WTC11 (cell line): ENCODE measurements around the gene SPIRE2. TPM values are rescaled to one million over a fixed set of nuclear protein-coding genes. Genes with fewer than 3 reads are reported as not detected.

ENCODE experiments used
- ATAC-seq: fragments of 200-7000 bp; cut with Tn5 transposase; 2 replicates; pipeline ENCODE4 v1.10.0; 2021; ENCODE audit warnings: mild to moderate bottlenecking, moderate library complexity
- CTCF ChIA-PET: fragments of 300-600 bp; sonication (Branson Sonifier 250); formaldehyde crosslinking; loops from one replicate; lab custom pipeline; 2021; ENCODE audit warnings: antibody characterized with exemption; lab: Charles Lee
- POLR2A ChIA-PET: fragments of 350-600 bp; sonication (Branson Sonifier 250); formaldehyde crosslinking; loops from one replicate; lab custom pipeline; 2021; ENCODE audit warnings: antibody characterized with exemption; lab: Charles Lee
- DNase-seq: peaks from one replicate; pipeline ENCODE4 v3.0.0; 2021; ENCODE audit warnings: low spot score
- H3K27ac Mint-ChIP-seq: 2 replicates; pipeline ENCODE4 v1.8.0; 2021; ENCODE audit warnings: mixed read lengths
- H3K27me3 Mint-ChIP-seq: 2 replicates; pipeline ENCODE4 v1.8.0; 2021; ENCODE audit warnings: low read depth, mild to moderate bottlenecking, moderate library complexity, mixed read lengths
- H3K36me3 Mint-ChIP-seq: 2 replicates; pipeline ENCODE4 v1.8.0; 2021; ENCODE audit warnings: mixed read lengths
- H3K4me1 Mint-ChIP-seq: 2 replicates; pipeline ENCODE4 v1.8.0; 2022; ENCODE audit warnings: mixed read lengths
- H3K4me3 Mint-ChIP-seq: 2 replicates; pipeline ENCODE4 v1.8.0; 2021; ENCODE audit warnings: mild to moderate bottlenecking, moderate library complexity, mixed read lengths
- H3K9me3 Mint-ChIP-seq: 2 replicates; pipeline ENCODE4 v1.8.0; 2021; ENCODE audit warnings: mixed read lengths
- CBFB ChIP-seq: sonication (generic); formaldehyde crosslinking; IDR thresholded peaks from 2 replicates; pipeline ENCODE4 v1.8.1; 2022; ENCODE audit warnings: mild to moderate bottlenecking, low read depth, missing genetic modification reagents
- EMX1 ChIP-seq: fragments of 250-450 bp; sonication (Bioruptor Pico); IDR thresholded peaks from 2 replicates; pipeline ENCODE4 v1.8.0; 2021; ENCODE audit warnings: mild to moderate bottlenecking
- GABPB1 ChIP-seq: sonication (generic); formaldehyde crosslinking; IDR thresholded peaks from 2 replicates; pipeline ENCODE4 v1.8.1; 2023; ENCODE audit warnings: mild to moderate bottlenecking, missing genetic modification reagents
- TCF7 ChIP-seq: sonication (generic); formaldehyde crosslinking; IDR thresholded peaks from 2 replicates; pipeline ENCODE4 v1.8.0; 2022; ENCODE audit warnings: mild to moderate bottlenecking, low read depth, missing genetic modification reagents, moderate library complexity
- TEAD4 ChIP-seq: sonication (generic); formaldehyde crosslinking; IDR thresholded peaks from 2 replicates; pipeline ENCODE4 v1.8.0; 2022; ENCODE audit warnings: mild to moderate bottlenecking, missing genetic modification reagents
- ZNF138 ChIP-seq: sonication (generic); formaldehyde crosslinking; conservative IDR thresholded peaks from 2 replicates; pipeline ENCODE4 v1.8.1; 2022; ENCODE audit warnings: mild to moderate bottlenecking, moderate library complexity, missing genetic modification reagents
- ZNF232 ChIP-seq: sonication (generic); formaldehyde crosslinking; IDR thresholded peaks from 2 replicates; pipeline ENCODE4 v1.8.0; 2022; ENCODE audit warnings: mild to moderate bottlenecking, missing genetic modification reagents
- ZNF317 ChIP-seq: sonication (generic); formaldehyde crosslinking; IDR thresholded peaks from 2 replicates; pipeline ENCODE4 v1.8.1; 2023; ENCODE audit warnings: low read depth, mild to moderate bottlenecking, moderate library complexity, missing genetic modification reagents, borderline replicate concordance
- ZNF396 ChIP-seq: fragments of 250-450 bp; sonication (Bioruptor Pico); IDR thresholded peaks from 2 replicates; pipeline ENCODE4 v1.8.0; 2021; ENCODE audit warnings: mild to moderate bottlenecking, moderate library complexity, borderline replicate concordance
- ZNF671 ChIP-seq: fragments of 250-450 bp; sonication (Bioruptor Pico); IDR thresholded peaks from 2 replicates; pipeline ENCODE4 v1.8.0; 2021; ENCODE audit warnings: mild to moderate bottlenecking
- total RNA-seq: library from RNA; stranded (reverse); gene quantifications from 3 replicates; pipeline ENCODE4 v1.2.3, GENCODE V29; 2021
- TF ChIP-seq, protein P1 (sequence below): fragments of 250-450 bp; sonication (Bioruptor Pico); IDR thresholded peaks from 2 replicates; pipeline ENCODE4 v1.9.0; 2021; ENCODE audit warnings: mild to moderate bottlenecking
- TF ChIP-seq, protein P2 (sequence below): fragments of 250-450 bp; sonication (Bioruptor Pico); IDR thresholded peaks from 2 replicates; pipeline ENCODE4 v1.9.0; 2021; ENCODE audit warnings: mild to moderate bottlenecking
- TF ChIP-seq, protein P3 (sequence below): fragments of 250-450 bp; sonication (Bioruptor Pico); IDR thresholded peaks from 2 replicates; pipeline ENCODE4 v2.1.2; 2022; ENCODE audit warnings: mild to moderate bottlenecking, moderate library complexity
- TF ChIP-seq, protein P4 (sequence below): sonication (generic); formaldehyde crosslinking; IDR thresholded peaks from 2 replicates; pipeline ENCODE4 v1.8.1; 2022; ENCODE audit warnings: mild to moderate bottlenecking, missing genetic modification reagents, moderate library complexity, borderline replicate concordance
- TF ChIP-seq, protein P5 (sequence below): sonication (generic); formaldehyde crosslinking; conservative IDR thresholded peaks from 2 replicates; pipeline ENCODE4 v1.8.1; 2022; ENCODE audit warnings: mild to moderate bottlenecking, missing genetic modification reagents
- TF ChIP-seq, protein P6 (sequence below): sonication (generic); formaldehyde crosslinking; IDR thresholded peaks from 2 replicates; pipeline ENCODE4 v1.8.0; 2023; ENCODE audit warnings: missing genetic modification reagents
- TF ChIP-seq, protein P7 (sequence below): sonication (generic); formaldehyde crosslinking; IDR thresholded peaks from 2 replicates; pipeline ENCODE4 v1.8.1; 2022; ENCODE audit warnings: missing genetic modification reagents, borderline replicate concordance

The SPIRE2 gene
- total RNA-seq, 1 experiment from 2014 or later = 19.7 TPM

DNA sequence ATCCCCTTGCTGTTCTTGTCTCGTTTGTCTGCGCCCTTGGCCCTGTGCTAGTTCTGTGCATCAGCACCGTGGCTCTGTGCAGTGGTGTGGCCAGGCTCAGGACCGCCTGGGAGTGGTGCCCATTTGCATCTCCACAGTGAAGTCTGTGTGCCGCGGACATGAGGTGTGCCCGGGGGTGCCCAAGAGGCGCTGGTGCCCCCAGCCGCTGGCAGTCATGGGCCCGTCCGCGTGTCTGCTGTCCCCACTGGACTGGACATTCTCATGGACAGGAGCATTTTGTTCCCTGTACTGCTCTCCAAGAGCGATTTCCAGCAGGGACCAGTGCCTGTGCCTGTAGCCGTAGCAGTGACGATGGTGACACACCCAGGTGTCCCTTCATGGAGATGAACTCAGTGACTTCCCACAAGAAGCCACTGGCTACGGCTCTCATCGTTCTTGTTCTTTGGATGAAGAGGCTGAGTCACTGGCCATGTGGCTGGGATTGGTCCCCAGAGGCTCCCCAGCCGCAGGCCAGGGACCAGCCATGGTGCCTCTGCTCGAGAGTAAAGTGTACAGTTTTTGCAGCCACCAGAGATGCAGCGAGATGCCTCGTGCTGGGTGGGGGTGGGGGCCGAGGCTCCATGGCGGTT, 77.3 kb downstream of the SPIRE2 start (continued):
- TF ChIP-seq, protein P1, sequence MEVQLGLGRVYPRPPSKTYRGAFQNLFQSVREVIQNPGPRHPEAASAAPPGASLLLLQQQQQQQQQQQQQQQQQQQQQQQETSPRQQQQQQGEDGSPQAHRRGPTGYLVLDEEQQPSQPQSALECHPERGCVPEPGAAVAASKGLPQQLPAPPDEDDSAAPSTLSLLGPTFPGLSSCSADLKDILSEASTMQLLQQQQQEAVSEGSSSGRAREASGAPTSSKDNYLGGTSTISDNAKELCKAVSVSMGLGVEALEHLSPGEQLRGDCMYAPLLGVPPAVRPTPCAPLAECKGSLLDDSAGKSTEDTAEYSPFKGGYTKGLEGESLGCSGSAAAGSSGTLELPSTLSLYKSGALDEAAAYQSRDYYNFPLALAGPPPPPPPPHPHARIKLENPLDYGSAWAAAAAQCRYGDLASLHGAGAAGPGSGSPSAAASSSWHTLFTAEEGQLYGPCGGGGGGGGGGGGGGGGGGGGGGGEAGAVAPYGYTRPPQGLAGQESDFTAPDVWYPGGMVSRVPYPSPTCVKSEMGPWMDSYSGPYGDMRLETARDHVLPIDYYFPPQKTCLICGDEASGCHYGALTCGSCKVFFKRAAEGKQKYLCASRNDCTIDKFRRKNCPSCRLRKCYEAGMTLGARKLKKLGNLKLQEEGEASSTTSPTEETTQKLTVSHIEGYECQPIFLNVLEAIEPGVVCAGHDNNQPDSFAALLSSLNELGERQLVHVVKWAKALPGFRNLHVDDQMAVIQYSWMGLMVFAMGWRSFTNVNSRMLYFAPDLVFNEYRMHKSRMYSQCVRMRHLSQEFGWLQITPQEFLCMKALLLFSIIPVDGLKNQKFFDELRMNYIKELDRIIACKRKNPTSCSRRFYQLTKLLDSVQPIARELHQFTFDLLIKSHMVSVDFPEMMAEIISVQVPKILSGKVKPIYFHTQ (CRISPR knock-in tag) = no peak
- TF ChIP-seq, protein P2, sequence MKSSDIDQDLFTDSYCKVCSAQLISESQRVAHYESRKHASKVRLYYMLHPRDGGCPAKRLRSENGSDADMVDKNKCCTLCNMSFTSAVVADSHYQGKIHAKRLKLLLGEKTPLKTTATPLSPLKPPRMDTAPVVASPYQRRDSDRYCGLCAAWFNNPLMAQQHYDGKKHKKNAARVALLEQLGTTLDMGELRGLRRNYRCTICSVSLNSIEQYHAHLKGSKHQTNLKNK (CRISPR knock-in tag) = no peak
- no peak for TF ChIP-seq ZNF671 (CRISPR knock-in tag)
- TF ChIP-seq, protein P3, sequence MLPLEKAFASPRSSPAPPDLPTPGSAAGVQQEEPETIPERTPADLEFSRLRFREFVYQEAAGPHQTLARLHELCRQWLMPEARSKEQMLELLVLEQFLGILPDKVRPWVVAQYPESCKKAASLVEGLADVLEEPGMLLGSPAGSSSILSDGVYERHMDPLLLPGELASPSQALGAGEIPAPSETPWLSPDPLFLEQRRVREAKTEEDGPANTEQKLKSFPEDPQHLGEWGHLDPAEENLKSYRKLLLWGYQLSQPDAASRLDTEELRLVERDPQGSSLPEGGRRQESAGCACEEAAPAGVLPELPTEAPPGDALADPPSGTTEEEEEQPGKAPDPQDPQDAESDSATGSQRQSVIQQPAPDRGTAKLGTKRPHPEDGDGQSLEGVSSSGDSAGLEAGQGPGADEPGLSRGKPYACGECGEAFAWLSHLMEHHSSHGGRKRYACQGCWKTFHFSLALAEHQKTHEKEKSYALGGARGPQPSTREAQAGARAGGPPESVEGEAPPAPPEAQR (CRISPR knock-in tag) = no peak
- TF ChIP-seq, protein P4, sequence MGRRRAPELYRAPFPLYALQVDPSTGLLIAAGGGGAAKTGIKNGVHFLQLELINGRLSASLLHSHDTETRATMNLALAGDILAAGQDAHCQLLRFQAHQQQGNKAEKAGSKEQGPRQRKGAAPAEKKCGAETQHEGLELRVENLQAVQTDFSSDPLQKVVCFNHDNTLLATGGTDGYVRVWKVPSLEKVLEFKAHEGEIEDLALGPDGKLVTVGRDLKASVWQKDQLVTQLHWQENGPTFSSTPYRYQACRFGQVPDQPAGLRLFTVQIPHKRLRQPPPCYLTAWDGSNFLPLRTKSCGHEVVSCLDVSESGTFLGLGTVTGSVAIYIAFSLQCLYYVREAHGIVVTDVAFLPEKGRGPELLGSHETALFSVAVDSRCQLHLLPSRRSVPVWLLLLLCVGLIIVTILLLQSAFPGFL = no peak
- TF ChIP-seq, protein P5, sequence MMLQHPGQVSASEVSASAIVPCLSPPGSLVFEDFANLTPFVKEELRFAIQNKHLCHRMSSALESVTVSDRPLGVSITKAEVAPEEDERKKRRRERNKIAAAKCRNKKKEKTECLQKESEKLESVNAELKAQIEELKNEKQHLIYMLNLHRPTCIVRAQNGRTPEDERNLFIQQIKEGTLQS (CRISPR knock-in tag) = no peak
- TF ChIP-seq GABPB1 (CRISPR knock-in tag) = no peak
- TF ChIP-seq, protein P6, sequence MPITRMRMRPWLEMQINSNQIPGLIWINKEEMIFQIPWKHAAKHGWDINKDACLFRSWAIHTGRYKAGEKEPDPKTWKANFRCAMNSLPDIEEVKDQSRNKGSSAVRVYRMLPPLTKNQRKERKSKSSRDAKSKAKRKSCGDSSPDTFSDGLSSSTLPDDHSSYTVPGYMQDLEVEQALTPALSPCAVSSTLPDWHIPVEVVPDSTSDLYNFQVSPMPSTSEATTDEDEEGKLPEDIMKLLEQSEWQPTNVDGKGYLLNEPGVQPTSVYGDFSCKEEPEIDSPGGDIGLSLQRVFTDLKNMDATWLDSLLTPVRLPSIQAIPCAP (CRISPR knock-in tag) = no peak

DNA sequence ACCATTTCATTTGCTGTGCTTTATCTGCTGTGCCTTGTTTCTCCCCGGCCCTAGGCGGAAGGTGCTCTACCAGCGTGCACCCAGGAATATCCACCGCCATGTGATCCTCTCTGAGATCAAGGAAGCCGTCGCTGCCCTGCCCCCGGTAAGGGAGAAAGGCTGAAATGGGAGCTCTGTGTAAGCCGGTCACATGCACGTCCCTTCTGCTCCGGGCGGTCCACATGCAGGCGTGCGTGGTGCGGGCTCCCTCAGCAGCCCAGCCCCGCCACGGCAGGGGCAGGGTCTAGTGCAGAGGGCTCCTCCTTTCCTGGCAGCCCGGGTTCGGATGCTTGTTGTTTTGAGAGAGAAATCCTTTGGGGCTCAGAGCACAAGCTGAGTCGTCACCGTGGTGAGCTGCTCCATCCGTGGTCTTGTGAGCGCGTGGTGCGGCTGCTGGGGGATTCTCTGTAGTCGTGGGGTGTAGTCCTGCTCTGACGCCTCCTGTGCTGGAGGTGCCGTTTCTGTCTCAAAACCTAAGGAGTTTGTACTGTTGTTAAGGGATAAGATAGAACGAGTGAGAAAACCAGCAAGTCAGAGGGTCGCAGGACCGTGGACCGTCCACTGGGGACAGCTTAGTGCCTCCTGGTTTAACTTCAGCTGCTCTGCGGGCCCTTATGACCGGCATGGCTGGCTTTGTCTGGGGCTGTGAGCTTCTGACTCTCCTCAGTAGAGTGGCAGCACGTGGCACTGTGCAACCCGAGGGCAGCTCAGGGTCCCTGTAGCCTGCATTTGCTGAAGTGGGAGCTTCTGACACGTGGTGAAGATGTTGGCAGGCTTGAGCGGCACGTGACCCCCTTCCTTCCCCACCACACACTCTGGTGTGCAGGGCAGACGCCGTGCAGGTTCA, 78.1 kb downstream of the SPIRE2 start:
- TF ChIP-seq ZNF232 (CRISPR knock-in tag) = no peak
- TF ChIP-seq ZNF138 (CRISPR knock-in tag) = no peak
- no peak for TF ChIP-seq EMX1 (CRISPR knock-in tag)
- TF ChIP-seq TCF7 (CRISPR knock-in tag) = no peak
- TF ChIP-seq CBFB (CRISPR knock-in tag) = no peak
- TF ChIP-seq ZNF317 (CRISPR knock-in tag) = no peak
- TF ChIP-seq TEAD4 (CRISPR knock-in tag) = no peak
- TF ChIP-seq, protein P3 (CRISPR knock-in tag) = no peak
- TF ChIP-seq, protein P7, sequence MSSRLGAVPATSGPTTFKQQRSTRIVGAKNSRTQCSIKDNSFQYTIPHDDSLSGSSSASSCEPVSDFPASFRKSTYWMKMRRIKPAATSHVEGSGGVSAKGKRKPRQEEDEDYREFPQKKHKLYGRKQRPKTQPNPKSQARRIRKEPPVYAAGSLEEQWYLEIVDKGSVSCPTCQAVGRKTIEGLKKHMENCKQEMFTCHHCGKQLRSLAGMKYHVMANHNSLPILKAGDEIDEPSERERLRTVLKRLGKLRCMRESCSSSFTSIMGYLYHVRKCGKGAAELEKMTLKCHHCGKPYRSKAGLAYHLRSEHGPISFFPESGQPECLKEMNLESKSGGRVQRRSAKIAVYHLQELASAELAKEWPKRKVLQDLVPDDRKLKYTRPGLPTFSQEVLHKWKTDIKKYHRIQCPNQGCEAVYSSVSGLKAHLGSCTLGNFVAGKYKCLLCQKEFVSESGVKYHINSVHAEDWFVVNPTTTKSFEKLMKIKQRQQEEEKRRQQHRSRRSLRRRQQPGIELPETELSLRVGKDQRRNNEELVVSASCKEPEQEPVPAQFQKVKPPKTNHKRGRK (CRISPR knock-in tag) = no peak
- TF ChIP-seq ZNF396 (CRISPR knock-in tag) = no peak
- TF ChIP-seq, all 79 proteins: peak for 0
- no peaks in the 10 kb centered on the region for H3K27me3 Mint-ChIP-seq
- H3K4me1 Mint-ChIP-seq = no peaks in the 10 kb centered on the region
- ChIA-PET CTCF (interaction anchor here (1.3 to 3.2 kb wide), 3 partner anchors 12 to 200 kb away, joined by 4 to 13 read pairs (median 5); partner anchors contain the start of gene MC1R), POLR2A (no interaction called here)
- ATAC-seq (no peak), DNase-seq (no peak)
- 0 out of 2 replicates have a peak, but pooled peaks cover 8% of the 10 kb centered on the region for H3K9me3 Mint-ChIP-seq
- no peak overlapping the region; the same call in 1 of the 2 replicates for H3K27ac Mint-ChIP-seq
- peaks cover 26% of the 10 kb centered on the region for H3K36me3 Mint-ChIP-seq
- no peak overlapping the region for H3K4me3 Mint-ChIP-seq
